Body of pancreas (tissue), 4 donors: Measurements from ENCODE around the gene ARF4.

Experiments used
- POLR2A ChIP-seq, 3 donors: fragments of 450-650 bp; IDR thresholded peaks; one replicate each; pipeline ENCODE4 v1.6.1; 2016; ENCODE audit warnings: antibody characterized with exemption in 3 of 3, mild to moderate bottlenecking in 2 of 3
- TF ChIP-seq, protein P1 (sequence below), 7 experiments: fragments of 450-650 bp in 4 of 7; fragments of 200-600 bp in 3 of 7; sonication (generic) in 3 of 7; IDR thresholded peaks; one replicate each; pipeline ENCODE4 v1.5.1; 2016 to 2019; ENCODE audit warnings: antibody characterized with exemption in 7 of 7

DNA sequence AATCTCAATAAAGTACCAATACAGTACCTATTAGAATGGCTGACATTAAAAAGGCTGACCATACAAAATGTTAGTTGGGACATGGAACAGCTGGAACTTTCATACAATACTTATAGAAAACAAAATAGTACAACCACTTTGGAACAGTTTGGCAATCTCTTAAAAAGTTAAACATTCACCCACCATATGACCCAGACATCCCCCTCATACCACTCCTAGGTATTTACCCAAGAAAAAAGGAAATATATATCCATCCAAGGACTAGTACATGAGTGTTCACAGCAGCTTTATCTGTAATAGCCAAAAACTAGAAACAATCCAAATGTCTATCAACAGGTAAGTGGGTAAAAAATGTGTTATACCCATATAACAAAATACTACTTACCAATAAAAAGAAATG is 25.2 kb upstream of the ARF4 start:
- TF ChIP-seq, protein P1, sequence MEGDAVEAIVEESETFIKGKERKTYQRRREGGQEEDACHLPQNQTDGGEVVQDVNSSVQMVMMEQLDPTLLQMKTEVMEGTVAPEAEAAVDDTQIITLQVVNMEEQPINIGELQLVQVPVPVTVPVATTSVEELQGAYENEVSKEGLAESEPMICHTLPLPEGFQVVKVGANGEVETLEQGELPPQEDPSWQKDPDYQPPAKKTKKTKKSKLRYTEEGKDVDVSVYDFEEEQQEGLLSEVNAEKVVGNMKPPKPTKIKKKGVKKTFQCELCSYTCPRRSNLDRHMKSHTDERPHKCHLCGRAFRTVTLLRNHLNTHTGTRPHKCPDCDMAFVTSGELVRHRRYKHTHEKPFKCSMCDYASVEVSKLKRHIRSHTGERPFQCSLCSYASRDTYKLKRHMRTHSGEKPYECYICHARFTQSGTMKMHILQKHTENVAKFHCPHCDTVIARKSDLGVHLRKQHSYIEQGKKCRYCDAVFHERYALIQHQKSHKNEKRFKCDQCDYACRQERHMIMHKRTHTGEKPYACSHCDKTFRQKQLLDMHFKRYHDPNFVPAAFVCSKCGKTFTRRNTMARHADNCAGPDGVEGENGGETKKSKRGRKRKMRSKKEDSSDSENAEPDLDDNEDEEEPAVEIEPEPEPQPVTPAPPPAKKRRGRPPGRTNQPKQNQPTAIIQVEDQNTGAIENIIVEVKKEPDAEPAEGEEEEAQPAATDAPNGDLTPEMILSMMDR (IDR thresholded peaks at IDR 0.05): no peak
- TF ChIP-seq POLR2A (IDR thresholded peaks at IDR 0.05): no peak
